ENCODE measurements around the gene EML6.

DNA sequence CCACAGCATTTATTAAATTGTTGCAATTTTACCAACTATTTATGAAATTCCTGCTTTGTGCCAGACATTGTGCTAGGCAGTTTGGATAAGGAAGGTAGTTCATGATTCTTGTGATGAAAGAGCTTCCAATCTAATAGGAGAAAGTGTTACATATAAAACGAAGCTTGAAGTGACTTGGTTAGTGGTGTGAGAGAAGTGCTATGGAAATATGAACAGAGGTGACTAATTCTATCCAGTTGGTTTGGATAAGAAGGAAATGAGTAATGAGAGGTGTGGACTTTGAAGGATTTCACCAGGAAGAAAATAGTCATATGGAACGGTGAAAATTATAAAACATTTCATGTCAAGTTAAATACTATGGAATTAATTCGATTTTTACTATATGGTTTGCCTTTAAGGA, 48.6 kb downstream of the EML6 start:
- TF ChIP-seq ESRRA (IDR thresholded peaks at IDR 0.05; ENCODE audit: low read length) (no peak), EP300 (IDR thresholded peaks at IDR 0.05; ENCODE audit: borderline replicate concordance in 1 of 2, control insufficient read depth in 1 of 2, low read depth in 2 of 2, low read length in 2 of 2) (no peak), NFYB (IDR thresholded peaks at IDR 0.05; ENCODE audit: insufficient read depth, low read depth, low read length) (no peak), POLR2A (IDR thresholded peaks at IDR 0.05; ENCODE audit: low read depth, low read length) (no peak), EZH2 (IDR thresholded peaks at IDR 0.05; ENCODE audit: borderline replicate concordance, control insufficient read depth, low read depth, low read length) (no peak), SIN3A (IDR thresholded peaks at IDR 0.05; ENCODE audit: low read depth, low read length) (no peak), FOXM1 (IDR thresholded peaks at IDR 0.05; ENCODE audit: low read depth, low read length) (no peak), SUZ12 (IDR thresholded peaks at IDR 0.05; ENCODE audit: unreplicated experiment) (no peak), SREBF2 (IDR thresholded peaks at IDR 0.05; ENCODE audit: low read length) (no peak), POLR2AphosphoS5 (IDR thresholded peaks at IDR 0.05; ENCODE audit: low read length) (no peak)
- TF ChIP-seq, protein P1, sequence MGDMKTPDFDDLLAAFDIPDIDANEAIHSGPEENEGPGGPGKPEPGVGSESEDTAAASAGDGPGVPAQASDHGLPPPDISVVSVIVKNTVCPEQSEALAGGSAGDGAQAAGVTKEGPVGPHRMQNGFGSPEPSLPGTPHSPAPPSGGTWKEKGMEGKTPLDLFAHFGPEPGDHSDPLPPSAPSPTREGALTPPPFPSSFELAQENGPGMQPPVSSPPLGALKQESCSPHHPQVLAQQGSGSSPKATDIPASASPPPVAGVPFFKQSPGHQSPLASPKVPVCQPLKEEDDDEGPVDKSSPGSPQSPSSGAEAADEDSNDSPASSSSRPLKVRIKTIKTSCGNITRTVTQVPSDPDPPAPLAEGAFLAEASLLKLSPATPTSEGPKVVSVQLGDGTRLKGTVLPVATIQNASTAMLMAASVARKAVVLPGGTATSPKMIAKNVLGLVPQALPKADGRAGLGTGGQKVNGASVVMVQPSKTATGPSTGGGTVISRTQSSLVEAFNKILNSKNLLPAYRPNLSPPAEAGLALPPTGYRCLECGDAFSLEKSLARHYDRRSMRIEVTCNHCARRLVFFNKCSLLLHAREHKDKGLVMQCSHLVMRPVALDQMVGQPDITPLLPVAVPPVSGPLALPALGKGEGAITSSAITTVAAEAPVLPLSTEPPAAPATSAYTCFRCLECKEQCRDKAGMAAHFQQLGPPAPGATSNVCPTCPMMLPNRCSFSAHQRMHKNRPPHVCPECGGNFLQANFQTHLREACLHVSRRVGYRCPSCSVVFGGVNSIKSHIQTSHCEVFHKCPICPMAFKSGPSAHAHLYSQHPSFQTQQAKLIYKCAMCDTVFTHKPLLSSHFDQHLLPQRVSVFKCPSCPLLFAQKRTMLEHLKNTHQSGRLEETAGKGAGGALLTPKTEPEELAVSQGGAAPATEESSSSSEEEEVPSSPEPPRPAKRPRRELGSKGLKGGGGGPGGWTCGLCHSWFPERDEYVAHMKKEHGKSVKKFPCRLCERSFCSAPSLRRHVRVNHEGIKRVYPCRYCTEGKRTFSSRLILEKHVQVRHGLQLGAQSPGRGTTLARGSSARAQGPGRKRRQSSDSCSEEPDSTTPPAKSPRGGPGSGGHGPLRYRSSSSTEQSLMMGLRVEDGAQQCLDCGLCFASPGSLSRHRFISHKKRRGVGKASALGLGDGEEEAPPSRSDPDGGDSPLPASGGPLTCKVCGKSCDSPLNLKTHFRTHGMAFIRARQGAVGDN (IDR thresholded peaks at IDR 0.05): no peak
- TF ChIP-seq, protein P2, sequence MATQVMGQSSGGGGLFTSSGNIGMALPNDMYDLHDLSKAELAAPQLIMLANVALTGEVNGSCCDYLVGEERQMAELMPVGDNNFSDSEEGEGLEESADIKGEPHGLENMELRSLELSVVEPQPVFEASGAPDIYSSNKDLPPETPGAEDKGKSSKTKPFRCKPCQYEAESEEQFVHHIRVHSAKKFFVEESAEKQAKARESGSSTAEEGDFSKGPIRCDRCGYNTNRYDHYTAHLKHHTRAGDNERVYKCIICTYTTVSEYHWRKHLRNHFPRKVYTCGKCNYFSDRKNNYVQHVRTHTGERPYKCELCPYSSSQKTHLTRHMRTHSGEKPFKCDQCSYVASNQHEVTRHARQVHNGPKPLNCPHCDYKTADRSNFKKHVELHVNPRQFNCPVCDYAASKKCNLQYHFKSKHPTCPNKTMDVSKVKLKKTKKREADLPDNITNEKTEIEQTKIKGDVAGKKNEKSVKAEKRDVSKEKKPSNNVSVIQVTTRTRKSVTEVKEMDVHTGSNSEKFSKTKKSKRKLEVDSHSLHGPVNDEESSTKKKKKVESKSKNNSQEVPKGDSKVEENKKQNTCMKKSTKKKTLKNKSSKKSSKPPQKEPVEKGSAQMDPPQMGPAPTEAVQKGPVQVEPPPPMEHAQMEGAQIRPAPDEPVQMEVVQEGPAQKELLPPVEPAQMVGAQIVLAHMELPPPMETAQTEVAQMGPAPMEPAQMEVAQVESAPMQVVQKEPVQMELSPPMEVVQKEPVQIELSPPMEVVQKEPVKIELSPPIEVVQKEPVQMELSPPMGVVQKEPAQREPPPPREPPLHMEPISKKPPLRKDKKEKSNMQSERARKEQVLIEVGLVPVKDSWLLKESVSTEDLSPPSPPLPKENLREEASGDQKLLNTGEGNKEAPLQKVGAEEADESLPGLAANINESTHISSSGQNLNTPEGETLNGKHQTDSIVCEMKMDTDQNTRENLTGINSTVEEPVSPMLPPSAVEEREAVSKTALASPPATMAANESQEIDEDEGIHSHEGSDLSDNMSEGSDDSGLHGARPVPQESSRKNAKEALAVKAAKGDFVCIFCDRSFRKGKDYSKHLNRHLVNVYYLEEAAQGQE (IDR thresholded peaks at IDR 0.05; ENCODE audit: low read depth, low read length): no peak
- TF ChIP-seq, protein P3, sequence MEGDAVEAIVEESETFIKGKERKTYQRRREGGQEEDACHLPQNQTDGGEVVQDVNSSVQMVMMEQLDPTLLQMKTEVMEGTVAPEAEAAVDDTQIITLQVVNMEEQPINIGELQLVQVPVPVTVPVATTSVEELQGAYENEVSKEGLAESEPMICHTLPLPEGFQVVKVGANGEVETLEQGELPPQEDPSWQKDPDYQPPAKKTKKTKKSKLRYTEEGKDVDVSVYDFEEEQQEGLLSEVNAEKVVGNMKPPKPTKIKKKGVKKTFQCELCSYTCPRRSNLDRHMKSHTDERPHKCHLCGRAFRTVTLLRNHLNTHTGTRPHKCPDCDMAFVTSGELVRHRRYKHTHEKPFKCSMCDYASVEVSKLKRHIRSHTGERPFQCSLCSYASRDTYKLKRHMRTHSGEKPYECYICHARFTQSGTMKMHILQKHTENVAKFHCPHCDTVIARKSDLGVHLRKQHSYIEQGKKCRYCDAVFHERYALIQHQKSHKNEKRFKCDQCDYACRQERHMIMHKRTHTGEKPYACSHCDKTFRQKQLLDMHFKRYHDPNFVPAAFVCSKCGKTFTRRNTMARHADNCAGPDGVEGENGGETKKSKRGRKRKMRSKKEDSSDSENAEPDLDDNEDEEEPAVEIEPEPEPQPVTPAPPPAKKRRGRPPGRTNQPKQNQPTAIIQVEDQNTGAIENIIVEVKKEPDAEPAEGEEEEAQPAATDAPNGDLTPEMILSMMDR (IDR thresholded peaks at IDR 0.05 in 2 of 3, conservative IDR thresholded peaks at IDR 0.05 in 1 of 3; ENCODE audit: control insufficient read depth in 2 of 3, extremely low read depth in 1 of 3, insufficient read depth in 1 of 3, low read depth in 3 of 3, low read length in 3 of 3): no peak

All from GM12878 (cell line).